ENCODE measurements around the gene WFIKKN1.
A peak's percentile ranks its signal among the peaks of the same experiment; 100 is the strongest.

WFIKKN1 gene

GRCh38 chr16:675884-676564 lies 45.2 kb downstream of the WFIKKN1 start:
- DNase-seq, result no peak

- no peak for DNase-seq
Observed at GRCh38 chr16:676565-676902, 45.7 kb downstream of the WFIKKN1 start.

- DNase-seq, result no peak
Observed at GRCh38 chr16:676913-677312, 46.1 kb downstream of the WFIKKN1 start.

- no peak for DNase-seq
Observed at GRCh38 chr16:677316-678190, 46.8 kb downstream of the WFIKKN1 start.

GRCh38 chr16:678209-678857 lies 47.5 kb downstream of the WFIKKN1 start:
- no peak for DNase-seq

GRCh38 chr16:678858-679813 lies 48.4 kb downstream of the WFIKKN1 start:
- DNase-seq, result peak; percentile 78

GRCh38 chr16:679814-680624 lies 49.2 kb downstream of the WFIKKN1 start, which contains the start of gene STUB1:
TSS of gene STUB1 (plus strand) at chr16:680410. CDS start at chr16:680526, 116 bp downstream.
- peak; percentile 94 for DNase-seq

GRCh38 chr16:680625-680945 lies 49.8 kb downstream of the WFIKKN1 start:
- no peak for DNase-seq

- DNase-seq, result peak; percentile 47
Observed at GRCh38 chr16:680967-681745, 50.4 kb downstream of the WFIKKN1 start.

GRCh38 chr16:681746-682427 lies 51.1 kb downstream of the WFIKKN1 start:
- DNase-seq, result no peak

GRCh38 chr16:682493-683395 lies 52.0 kb downstream of the WFIKKN1 start:
- DNase-seq, result no peak

- peak; percentile 45 for DNase-seq
Observed at GRCh38 chr16:683396-684070, 52.7 kb downstream of the WFIKKN1 start.
